B cell (primary cell): Measurements from ENCODE around the gene FAM53A.

Experiments used
- CTCF ChIP-seq: fragments of 200-600 bp; IDR thresholded peaks from one replicate; pipeline ENCODE4 v1.8.0; 2022; ENCODE audit warnings: antibody characterized with exemption, mild to moderate bottlenecking
- EZH2 ChIP-seq: IDR thresholded peaks from 2 replicates; pipeline ENCODE4 v1.6.1; 2012; ENCODE audit warnings: borderline replicate concordance, low read depth, mild to moderate bottlenecking, moderate library complexity, low read length; ENCODE audit not compliant: insufficient read depth, poor library complexity, severe bottlenecking

DNA sequence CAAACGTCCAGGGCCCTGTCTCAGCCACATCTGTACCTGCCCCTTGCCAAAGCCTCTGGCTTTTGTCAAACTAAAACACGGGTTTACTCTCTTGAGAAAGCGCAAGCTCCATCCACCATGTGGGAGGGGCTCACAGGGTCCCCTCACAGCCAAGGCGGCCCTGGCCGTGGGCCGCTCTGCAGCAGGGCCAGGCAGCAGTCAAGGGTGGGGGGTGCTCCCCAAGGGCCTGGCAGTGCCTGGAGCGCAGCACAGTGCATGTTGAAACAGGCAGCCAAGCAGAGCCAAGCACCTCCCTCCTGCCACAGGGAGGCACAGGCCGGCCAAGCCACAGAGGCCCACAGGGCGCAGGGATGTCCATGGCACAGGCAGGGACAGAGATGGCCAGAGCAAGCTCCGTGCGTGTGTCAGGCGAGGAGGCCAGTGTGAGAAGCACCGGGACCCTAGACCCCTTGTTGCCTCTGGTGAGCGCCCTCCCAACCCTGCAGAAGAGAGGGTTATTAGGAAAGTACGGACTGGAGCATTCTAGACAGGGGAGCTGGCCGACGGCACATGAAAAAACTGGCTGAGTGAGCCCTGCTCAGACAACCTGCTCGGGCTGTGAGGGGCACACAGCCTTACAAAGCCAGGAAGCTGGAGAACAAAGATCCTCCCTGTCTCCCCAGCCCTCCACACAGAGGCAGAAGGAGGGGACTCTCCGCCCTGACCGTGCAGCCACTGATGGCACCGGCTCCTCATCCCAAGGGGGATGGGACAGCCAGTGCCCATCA is 39.0 kb downstream of the FAM53A start:
- TF ChIP-seq EZH2 (no peak), CTCF (no peak)
